DMS153 treated with DMSO at 0.1 percent for 48 hours (cell line): ENCODE results near the gene INPP4B.

ENCODE experiments used
- DNase-seq: peaks from one replicate; lab custom pipeline; 2025; ENCODE audit not compliant: unreplicated experiment; lab: John Stamatoyannopoulos, UW

Gene INPP4B

GRCh38 chr4:142043509-142043908 is 802.6 kb downstream of the INPP4B start:
- no peak for DNase-seq

DNA sequence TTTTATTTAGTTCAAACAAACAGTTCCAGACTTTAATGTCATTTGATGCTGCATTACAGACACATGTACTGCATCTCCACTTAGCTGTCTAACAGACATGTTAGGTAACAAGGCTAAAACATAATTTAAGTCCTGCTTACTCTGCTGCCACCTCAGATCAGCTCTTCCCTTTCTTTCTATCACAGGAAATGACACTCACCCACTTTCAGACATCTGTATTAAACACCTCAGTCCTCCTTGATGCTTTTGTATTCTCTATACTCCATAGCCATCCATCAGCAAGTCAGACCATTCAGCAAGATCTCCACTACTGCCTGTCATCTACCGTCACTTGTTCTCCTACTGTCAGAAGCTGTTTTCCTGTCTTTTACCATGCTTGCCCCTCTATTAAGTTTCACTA is 804.3 kb downstream of the INPP4B start:
- no peak for DNase-seq

DNA sequence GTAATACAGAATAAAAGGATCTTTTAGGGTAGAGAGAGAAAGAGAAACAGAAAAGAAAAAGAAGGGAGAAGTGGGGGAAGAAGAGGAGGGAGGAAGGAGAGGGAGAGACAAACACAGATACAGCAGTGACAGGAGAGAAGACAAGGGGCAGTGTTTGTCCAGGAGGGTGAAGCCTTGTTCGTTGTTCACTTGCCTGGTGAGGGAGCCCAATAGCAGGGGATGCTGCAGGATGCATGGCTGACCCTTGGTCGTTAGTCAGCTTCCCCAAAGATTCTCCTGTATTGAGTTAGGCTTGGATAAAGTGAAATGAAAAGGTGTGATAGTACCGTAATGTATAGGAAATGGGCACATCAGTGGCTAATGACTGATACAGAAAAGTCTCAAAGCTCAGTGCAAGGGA is 806.1 kb downstream of the INPP4B start:
- DNase-seq, result no peak

GRCh38 chr4:142036795-142037583 is 809.1 kb downstream of the INPP4B start:
- DNase-seq, result no peak

GRCh38 chr4:142035566-142035965 is 810.5 kb downstream of the INPP4B start:
- DNase-seq, result no peak

DNA sequence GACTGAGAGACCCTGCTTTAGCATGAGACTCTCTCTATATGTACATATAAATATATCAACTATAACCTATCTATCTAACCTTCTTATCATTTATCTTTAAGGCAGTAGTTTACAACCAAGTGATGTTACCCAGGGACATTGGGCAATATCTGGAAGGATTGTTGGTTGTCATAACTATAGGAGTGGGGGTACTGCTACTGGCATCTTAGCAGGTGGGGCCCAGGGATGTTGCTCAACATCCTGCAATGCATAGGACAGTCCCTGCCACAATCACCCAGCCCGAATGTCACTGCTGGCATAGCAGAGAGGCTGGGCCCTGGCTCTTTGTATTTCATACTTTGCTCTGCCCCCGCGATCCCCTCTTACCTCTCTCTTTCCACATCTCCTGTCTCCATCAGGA is 812.0 kb downstream of the INPP4B start:
- DNase-seq, result no peak

GRCh38 chr4:142030010-142030409 is 816.1 kb downstream of the INPP4B start:
- DNase-seq, result no peak

GRCh38 chr4:142021761-142022160 is 824.3 kb downstream of the INPP4B start:
- no peak for DNase-seq

DNA sequence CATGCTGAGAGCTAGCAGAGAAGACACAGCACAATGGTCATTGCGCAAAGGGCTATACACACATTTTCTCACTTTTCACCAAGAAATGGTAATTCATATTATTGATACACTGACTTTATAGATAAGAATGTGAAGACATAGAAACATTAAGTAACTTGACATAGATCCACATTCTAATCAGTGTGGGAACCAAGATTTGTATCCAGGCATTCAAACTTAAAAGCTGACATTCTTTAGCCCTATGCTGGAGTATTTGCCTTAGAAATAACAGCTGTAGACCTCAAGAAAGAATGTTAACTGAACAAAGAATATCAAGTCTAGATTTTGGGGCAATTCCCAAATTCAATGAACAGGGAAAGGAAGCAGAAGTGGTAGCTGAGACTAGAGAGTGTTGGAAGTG is 824.9 kb downstream of the INPP4B start:
- no peak for DNase-seq

DNA sequence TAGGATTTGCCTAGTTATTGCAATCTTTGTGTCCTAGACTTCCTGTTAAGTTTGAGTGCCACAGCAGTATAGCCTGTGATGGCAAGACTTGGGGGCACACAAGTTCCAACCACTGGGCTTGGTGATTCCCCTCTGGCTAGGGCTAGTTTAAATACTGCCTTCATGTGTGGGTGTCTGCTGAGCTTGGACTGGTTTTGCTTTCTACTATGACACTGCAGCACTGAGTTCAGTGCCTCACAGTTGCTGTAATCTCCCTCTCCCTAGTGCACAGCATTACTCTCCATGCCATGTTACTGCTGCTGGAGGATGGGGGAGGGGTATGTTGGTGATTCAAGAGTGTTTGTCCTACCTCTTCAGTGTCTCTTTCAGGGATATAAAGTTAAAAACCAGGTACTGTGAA is 830.1 kb downstream of the INPP4B start:
- DNase-seq, result no peak

- no peak for DNase-seq
These were observed 836.4 kb downstream of the INPP4B start for GRCh38 chr4:142009751-142010150.

DNA sequence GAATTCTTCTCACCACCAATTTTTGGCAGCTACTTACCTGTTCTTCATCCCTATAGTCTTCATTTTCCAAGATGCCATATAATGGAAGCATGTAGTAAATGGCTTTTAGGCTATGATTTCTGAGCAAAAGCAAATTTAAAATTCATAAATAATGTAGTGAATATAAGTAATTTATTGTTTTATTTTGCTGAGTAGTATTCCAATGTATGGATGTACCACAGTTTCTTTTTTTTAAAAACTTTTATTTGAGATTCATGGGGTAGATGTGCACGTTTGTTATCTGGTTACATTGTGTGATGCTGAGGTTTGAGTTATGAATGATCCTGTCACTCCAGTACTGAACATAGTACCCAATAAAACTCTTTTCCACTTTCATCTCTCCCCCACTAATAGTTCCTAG is 840.6 kb downstream of the INPP4B start:
- DNase-seq, result no peak

- no peak for DNase-seq
These were observed 846.5 kb downstream of the INPP4B start for GRCh38 chr4:141999446-142000143.

DNA sequence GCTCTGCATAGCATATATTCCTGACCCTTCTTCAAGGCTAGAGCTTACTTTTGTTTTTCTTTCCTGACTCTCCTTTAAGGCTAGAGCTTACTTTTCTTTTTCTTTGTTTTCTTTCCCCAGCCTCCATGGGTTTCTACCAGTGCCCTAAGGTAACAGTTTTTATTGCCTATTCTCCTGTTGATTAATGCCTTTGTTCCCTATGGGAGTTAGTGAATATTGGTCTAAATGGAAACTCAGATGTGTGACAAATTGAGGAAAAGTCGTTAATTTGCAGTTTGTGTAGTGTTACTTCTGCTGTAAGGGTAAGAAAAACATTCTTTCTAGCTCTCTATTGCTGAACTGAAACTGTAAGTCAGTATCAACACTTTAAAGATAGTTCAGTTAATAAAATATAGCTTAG is 851.0 kb downstream of the INPP4B start:
- DNase-seq, result no peak

DNA sequence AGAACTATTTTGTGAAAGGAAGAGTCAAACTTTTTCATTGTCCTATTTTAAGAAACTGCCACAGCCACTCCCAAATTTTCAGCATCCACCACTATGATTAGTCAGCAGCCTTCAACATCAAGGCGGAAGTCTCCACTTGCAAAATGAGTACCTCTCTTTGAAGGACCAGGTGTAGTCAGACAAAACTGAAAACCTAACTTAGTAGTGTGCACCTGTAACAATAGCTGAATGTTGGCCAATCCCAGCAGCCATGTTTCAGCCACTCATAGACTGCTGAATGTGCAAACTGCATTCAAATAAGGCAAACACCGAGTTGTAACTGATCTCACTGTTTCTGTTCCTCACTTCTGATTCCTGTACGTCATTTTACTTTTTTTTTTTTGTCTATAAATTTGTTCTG is 868.7 kb downstream of the INPP4B start:
- no peak for DNase-seq
